Activated T-helper 1 cell treated with anti-CD3 and anti-CD28 coated beads, Interleukin-12 subunit alpha, Interleukin-12 subunit beta, Interleukin-2, Interleukin-4 antibody, amounts not matched to agents 30 ng/mL and 10 ng/mL and 1 ng/mL, durations not matched to agents 14 hours and 24 hours and 36 hours (primary cell): ENCODE data around the gene CYFIP1. TPM values are rescaled to one million over a fixed set of nuclear protein-coding genes. Genes with fewer than 3 reads are reported as not detected.

Experiments used
- DNase-seq: peaks from one replicate; pipeline ENCODE4 v3.0.0; 2021; ENCODE audit warnings: low spot score
- H3K27ac Mint-ChIP-seq: one replicate; pipeline ENCODE4 v1.8.0; 2021; ENCODE audit warnings: mild to moderate bottlenecking, mixed read lengths
- H3K27me3 Mint-ChIP-seq: one replicate; pipeline ENCODE4 v1.8.0; 2022; ENCODE audit warnings: mild to moderate bottlenecking, moderate library complexity, mixed read lengths; ENCODE audit not compliant: insufficient read depth
- H3K36me3 Mint-ChIP-seq: one replicate; pipeline ENCODE4 v1.8.0; 2021; ENCODE audit warnings: low read depth, mixed read lengths
- H3K4me1 Mint-ChIP-seq: one replicate; pipeline ENCODE4 v1.8.0; 2021; ENCODE audit warnings: low read depth, mixed read lengths
- H3K4me3 Mint-ChIP-seq: one replicate; pipeline ENCODE4 v1.8.0; 2021; ENCODE audit warnings: mild to moderate bottlenecking, moderate library complexity, mixed read lengths
- H3K9me3 Mint-ChIP-seq: one replicate; pipeline ENCODE4 v1.8.0; 2021; ENCODE audit warnings: mixed read lengths
- intact Hi-C: fragments of 100-400 bp; cut with micrococcal nuclease; formaldehyde crosslinking; loops from one replicate; pipeline ENCODE4 v1.15.1; 2024
- total RNA-seq: library from RNA; stranded (reverse); gene quantifications from 2 replicates; pipeline ENCODE4 v1.2.3, GENCODE V29; 2022

The CYFIP1 gene
- total RNA-seq, 1 donor from 2014 or later: 57.5 TPM

DNA sequence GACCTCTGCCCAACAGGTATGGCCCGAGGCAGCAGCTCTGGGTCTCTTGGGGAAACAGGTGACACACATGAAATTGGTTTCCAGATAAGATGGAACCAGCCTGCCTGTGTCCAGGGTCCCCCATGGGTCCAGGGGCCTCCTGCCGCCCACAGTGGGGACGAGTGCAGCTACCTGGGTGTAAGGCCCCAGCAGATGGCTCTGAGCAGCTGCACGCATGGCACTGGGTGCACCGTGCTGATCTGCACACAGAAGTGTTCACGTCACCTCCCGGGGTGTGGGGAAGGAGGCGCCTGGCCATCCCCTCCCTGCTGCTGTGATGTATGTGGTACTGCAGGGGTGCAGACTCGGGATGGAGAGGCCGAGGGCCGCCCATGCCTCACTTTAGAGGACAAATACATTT lies 78.1 kb downstream of the CYFIP1 start:
- no peak overlapping the region for H3K27ac Mint-ChIP-seq
- H3K4me1 Mint-ChIP-seq: peaks cover 8% of the 10 kb centered on the region
- no peaks in the 10 kb centered on the region for H3K27me3 Mint-ChIP-seq
- DNase-seq: no peak
- H3K36me3 Mint-ChIP-seq: peaks cover 4% of the 10 kb centered on the region
- intact Hi-C loops: no loop called here
- no peak overlapping the region for H3K4me3 Mint-ChIP-seq
- no peaks in the 10 kb centered on the region for H3K9me3 Mint-ChIP-seq

DNA sequence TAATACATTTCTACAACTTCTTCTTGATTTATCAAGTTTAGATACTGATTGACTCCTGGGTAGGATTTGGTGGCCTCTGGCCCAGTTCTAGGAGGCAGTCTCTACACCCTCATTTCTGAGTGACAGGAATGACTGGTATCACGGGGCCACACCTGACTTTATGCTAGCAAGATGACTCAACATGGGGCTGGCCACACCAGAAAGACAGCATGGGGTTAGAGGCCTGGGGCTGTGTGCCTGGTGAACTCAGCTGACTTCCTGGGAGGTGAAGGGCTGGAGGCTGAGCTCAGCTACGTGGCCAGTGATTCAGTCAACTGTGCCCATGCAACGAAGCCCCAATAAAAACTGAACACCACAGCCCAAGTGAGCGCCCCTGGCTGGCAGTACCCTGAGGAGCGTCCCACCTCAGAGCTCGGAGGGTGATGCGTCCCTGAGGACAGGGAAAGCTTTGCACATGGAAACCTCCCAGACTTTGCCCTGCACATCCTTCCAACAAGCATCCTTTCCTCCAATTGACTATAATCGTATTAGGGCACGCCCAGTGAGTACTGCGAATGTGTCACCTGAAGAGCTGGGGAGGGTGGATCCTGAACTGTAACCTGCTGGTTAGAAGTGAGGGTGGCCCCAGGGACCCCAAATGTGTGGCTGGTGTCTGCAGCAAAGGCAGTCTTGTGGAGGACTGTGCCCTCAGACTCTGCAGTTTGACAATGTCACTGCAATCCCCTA lies 84.5 kb downstream of the CYFIP1 start:
- Mint-ChIP-seq H3K27ac (no peak overlapping the region), H3K9me3 (no peaks in the 10 kb centered on the region), H3K4me1 (peaks cover 14% of the 10 kb centered on the region), H3K4me3 (no peak overlapping the region), H3K27me3 (no peaks in the 10 kb centered on the region), H3K36me3 (peaks cover 14% of the 10 kb centered on the region)
- intact Hi-C loops: no loop called here
- peak; percentile 25 for DNase-seq

DNA sequence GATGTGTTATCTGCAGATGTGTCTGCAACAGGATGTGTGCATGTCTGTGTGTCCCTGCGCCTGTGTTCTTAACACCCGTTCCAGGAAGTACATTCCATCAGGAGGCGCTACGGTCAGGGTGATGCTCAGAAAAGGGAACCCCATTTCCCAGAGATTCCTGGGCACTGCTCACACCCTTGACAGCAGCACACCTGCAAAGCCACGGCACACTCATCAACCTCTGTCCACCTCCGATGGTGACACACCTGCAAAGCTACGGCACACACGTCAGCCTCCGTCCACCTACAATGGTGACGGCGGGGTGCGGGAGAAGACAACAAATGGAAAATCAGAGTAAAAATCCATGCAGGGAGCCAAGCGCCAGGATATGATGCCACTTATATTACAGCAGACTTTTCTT lies 86.3 kb downstream of the CYFIP1 start:
- DNase-seq: no peak
- Mint-ChIP-seq H3K36me3 (peaks cover 10% of the 10 kb centered on the region), H3K9me3 (no peaks in the 10 kb centered on the region), H3K4me1 (peaks cover 8% of the 10 kb centered on the region), H3K27me3 (no peaks in the 10 kb centered on the region), H3K27ac (no peak overlapping the region), H3K4me3 (no peak overlapping the region)
- intact Hi-C loops: no loop called here

DNA sequence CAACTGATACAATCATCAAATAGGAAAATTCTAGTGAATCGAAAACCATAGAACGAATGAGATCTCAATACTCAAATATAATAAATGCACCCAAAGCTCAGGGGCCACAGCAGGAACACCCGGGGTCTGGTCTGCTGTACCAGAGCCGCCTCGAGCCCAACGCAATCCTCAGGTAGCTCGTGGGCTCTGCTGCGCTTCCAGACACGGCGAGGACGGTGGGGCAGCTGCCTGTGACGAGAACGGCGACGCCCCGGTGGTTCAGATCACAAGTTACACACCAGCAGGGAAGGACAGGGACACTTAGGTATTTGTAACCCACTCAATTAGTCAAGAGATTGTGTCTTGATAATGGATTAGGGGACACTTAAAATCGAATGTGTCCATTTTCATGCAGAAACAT lies 87.1 kb downstream of the CYFIP1 start:
- H3K27ac Mint-ChIP-seq: no peak overlapping the region
- H3K4me3 Mint-ChIP-seq: no peak overlapping the region
- DNase-seq: no peak
- peaks cover 6% of the 10 kb centered on the region for H3K4me1 Mint-ChIP-seq
- peaks cover 10% of the 10 kb centered on the region for H3K36me3 Mint-ChIP-seq
- intact Hi-C loops: no loop called here
- no peaks in the 10 kb centered on the region for H3K9me3 Mint-ChIP-seq
- H3K27me3 Mint-ChIP-seq: no peaks in the 10 kb centered on the region

DNA sequence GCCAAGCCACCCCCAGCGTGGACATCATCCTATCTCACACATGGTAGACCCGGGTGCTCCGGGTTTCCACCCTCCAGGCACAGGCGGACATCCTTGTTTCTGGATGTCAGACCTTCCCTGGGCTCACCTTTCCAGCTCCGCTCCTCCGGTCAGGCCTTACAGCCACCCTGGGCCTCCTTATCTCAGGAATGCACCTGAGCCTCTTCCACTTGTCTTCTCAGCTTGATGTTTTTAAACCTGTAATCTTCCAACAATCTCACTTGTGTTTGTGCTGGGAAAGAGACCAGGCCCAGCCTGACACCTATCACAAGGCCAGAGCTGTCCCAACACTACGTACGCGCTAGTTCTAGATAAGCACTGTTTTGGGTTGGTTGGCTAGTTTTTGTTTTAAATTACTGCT lies 87.8 kb downstream of the CYFIP1 start:
- Mint-ChIP-seq H3K9me3 (no peaks in the 10 kb centered on the region), H3K4me3 (no peak overlapping the region), H3K27ac (no peak overlapping the region), H3K36me3 (peaks cover 10% of the 10 kb centered on the region), H3K27me3 (no peaks in the 10 kb centered on the region), H3K4me1 (peaks cover 6% of the 10 kb centered on the region)
- intact Hi-C loops: no loop called here
- DNase-seq: no peak

DNA sequence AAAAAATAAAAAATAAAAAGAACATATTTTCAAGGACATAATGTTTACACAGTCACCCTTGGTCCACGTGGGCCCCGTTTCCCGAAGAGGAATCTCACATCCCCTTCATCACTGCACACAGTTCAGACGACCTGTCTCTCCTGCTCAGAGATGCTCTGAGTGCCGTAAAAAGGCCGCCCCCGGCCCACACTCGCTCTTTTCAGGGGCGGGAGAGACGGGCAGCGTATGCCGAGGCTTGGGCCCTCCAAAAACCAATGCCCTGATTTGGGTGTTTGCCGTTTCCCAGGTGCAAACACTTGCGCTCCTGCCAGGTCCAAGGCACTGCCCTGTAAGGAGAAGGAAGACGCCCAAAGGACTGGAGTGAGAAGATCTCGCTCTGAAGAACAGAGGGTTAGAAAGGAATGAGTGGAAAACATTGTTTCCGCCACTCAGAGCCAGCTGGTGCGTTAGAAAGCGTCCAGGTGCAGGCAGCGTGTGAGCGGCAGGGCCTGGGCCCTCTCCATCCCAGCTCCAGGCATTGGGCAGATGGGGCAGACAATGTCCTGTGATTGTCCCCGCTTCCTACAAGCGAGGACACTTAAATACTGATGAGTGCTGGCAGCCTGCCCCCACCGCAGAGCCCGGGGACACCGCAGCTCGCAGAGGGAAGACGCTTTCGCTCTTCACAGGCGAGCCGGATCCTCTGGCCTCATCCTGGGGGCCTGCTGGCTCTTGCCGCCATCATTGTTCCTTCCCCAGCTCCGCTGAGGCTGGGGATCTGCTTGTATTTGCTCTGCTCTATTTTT lies 88.5 kb downstream of the CYFIP1 start:
- intact Hi-C loops: no loop called here
- Mint-ChIP-seq H3K36me3 (peaks cover 8% of the 10 kb centered on the region), H3K27ac (no peak overlapping the region), H3K27me3 (no peaks in the 10 kb centered on the region), H3K9me3 (no peaks in the 10 kb centered on the region), H3K4me1 (peaks cover 6% of the 10 kb centered on the region), H3K4me3 (no peak overlapping the region)
- DNase-seq: no peak

DNA sequence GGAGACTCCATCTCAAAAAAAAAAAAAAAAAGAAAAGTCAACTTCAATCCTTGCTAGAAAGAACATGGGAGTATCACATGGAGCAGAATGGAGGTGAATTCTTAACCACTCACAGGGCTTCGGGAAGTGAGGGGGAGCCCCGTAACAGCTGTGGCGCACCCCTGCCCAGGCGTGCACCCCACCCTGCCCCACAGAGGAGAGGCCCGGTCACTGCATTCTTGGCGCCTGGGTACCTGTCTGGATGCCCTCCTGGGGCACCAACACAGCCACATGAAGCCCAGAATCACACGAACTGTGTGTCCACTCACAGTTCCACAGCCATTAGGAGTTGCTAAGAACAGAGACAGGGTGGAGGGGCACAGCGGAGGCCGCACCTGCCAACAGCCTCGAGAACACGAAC lies 89.9 kb downstream of the CYFIP1 start:
- Mint-ChIP-seq H3K27ac (no peak overlapping the region), H3K4me3 (no peak overlapping the region), H3K9me3 (no peaks in the 10 kb centered on the region), H3K4me1 (peaks cover 1% of the 10 kb centered on the region), H3K27me3 (no peaks in the 10 kb centered on the region), H3K36me3 (peaks cover 7% of the 10 kb centered on the region)
- DNase-seq: no peak
- intact Hi-C loops: no loop called here

DNA sequence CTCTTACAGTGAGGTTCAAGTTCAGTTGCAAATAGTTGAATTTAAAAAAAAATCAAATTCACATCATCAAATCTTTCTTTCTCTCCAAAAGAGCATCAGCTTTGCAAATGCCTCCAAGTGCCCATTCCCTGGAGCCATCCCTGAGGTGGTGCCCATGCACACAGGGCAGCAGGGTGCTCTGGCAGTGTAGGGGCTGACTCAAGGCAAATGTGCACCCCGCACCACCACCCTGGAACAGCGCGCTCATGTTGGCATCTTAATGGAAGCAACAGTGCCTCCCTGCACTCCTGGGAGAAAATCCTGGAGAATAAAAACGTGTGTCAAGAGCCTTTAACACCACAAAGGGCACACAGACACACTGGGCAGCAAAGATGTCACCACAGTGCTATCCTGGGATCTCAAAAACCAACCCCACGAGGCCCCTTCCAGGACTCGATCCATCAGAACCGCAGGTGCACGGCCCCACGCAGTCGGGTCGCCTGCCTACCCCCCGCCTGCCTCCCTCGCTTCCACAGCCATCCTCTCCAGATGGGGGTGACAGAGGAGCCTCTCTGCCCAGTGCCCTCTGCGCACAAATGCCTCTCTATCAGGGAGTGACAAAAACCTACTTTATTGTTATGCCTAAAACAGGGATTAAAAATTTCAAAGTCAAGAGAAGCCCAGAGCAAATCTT lies 90.9 kb downstream of the CYFIP1 start:
- H3K4me1 Mint-ChIP-seq: no peaks in the 10 kb centered on the region
- H3K27ac Mint-ChIP-seq: no peak overlapping the region
- H3K4me3 Mint-ChIP-seq: no peak overlapping the region
- intact Hi-C loops: no loop called here
- peaks cover 7% of the 10 kb centered on the region for H3K36me3 Mint-ChIP-seq
- no peaks in the 10 kb centered on the region for H3K27me3 Mint-ChIP-seq
- no peak for DNase-seq
- H3K9me3 Mint-ChIP-seq: no peaks in the 10 kb centered on the region

DNA sequence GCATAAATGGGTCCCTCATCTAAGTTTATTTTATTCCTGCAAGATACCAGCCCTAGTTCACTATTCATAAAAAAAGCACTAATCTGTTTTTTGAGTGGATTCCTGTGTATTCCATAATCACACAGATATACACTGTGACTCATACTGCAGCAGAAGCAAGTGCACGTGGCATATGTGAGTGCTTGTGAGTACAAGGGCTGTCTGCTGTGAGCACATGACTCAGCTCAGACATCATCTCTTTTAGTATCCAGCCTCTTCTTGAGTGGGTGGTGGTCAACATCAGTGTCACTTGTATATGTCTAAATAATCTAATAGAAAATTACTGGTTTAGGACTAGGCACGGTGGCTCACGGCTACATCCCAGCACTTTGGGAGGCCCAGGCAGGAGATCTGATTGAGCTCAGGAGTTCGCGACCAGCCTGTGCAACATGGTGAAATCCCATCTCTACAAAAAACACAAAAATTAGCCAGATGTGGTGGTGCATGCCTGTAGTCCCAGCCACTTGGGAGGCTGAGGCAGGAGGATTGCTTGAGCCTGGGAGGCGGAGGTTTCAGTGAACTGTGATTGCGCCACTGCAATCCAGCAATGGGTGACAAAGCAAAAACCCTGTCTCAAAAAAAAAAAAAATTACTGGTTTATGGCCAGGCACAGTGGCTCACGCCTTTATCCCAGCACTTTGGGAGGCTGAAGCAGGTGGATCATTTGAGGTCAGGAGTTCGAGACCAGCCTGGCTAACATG lies 91.9 kb downstream of the CYFIP1 start:
- no peak overlapping the region for H3K27ac Mint-ChIP-seq
- H3K27me3 Mint-ChIP-seq: no peaks in the 10 kb centered on the region
- H3K4me3 Mint-ChIP-seq: no peak overlapping the region
- H3K4me1 Mint-ChIP-seq: no peaks in the 10 kb centered on the region
- peaks cover 7% of the 10 kb centered on the region for H3K36me3 Mint-ChIP-seq
- no peaks in the 10 kb centered on the region for H3K9me3 Mint-ChIP-seq
- intact Hi-C loops: no loop called here
- DNase-seq: no peak

DNA sequence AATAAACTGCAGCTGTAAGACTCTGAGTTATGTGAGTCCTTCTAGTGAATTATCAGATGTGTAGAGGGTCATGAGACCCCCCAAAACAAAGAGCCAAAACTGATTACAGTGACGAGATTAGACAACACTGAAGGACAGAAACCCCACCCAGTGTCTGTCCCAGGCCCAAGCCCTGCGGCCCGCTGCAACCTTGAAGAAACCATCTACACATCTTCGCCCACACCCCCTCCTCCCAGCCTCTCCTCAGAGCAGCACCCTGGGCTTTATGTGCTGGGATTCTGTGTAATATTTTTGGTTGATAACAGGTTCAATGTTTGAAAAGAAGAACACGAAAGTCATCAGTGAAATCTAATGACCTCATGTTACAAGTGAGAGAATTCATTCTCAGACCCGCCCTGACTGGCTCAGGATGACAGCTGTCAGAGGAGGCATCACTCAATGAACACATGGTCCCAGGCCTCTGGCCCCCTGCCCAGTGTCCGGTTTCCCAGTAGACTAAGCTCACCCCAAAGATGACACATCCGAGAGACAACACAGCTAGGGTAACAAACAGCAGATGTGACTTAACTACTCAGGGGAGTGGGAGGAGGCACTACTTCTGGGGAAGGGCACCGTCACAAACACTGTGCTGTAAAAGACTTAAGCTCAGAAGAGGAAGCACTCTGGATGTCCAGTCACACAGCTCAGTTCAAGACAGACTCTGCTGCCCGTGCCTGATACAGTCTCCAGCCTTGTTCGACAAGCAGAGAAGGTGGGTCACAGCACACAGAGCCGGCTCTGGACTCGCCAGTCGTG lies 92.8 kb downstream of the CYFIP1 start:
- Mint-ChIP-seq H3K36me3 (peaks cover 1% of the 10 kb centered on the region), H3K9me3 (no peaks in the 10 kb centered on the region), H3K4me1 (no peaks in the 10 kb centered on the region), H3K27me3 (no peaks in the 10 kb centered on the region), H3K27ac (no peak overlapping the region), H3K4me3 (no peak overlapping the region)
- intact Hi-C loops: no loop called here
- no peak for DNase-seq

DNA sequence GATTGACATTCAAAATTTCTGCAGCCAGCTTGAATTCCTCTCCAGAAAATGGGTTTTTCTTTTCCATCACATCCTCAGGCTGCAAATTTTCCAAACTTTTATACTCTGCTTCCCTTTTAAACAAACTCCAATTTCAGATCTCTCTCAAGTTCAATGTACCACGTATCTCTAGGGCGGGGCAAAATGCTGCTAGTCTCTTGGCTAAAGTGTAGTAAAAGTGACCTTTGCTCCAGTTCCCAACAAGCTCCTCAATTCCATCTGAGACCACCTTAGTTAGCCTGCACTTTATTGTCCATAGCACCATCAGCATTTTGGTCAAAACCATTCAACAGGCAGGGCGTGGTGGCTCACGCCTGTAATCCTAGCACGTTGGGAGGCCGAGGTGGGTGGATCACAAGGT lies 95.0 kb downstream of the CYFIP1 start:
- H3K27me3 Mint-ChIP-seq: no peaks in the 10 kb centered on the region
- H3K4me3 Mint-ChIP-seq: no peak overlapping the region
- peaks cover 11% of the 10 kb centered on the region for H3K36me3 Mint-ChIP-seq
- no peaks in the 10 kb centered on the region for H3K9me3 Mint-ChIP-seq
- no peaks in the 10 kb centered on the region for H3K4me1 Mint-ChIP-seq
- DNase-seq: no peak
- intact Hi-C loops: no loop called here
- no peak overlapping the region for H3K27ac Mint-ChIP-seq

DNA sequence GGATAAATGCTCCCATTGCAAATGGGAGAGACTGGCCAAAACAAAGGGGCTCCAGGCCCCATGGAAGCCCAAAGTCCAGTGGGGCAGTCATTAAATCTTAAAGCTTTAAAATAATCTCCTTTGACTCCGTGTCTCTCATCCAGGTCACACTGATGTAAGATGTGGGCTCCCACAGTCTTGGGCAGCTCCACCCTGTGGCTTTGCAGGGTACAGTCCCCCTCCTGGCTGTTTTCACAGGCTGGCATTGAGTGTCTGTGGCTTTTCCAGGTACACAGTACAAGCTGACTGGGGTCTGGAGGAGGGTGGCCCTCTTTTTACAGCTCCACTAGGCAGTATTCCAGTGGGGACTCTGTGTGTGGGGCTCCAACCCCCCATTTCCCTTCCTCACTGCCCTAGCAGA lies 95.8 kb downstream of the CYFIP1 start:
- no peak overlapping the region for H3K4me3 Mint-ChIP-seq
- no peaks in the 10 kb centered on the region for H3K27me3 Mint-ChIP-seq
- H3K4me1 Mint-ChIP-seq: no peaks in the 10 kb centered on the region
- intact Hi-C loops: no loop called here
- no peaks in the 10 kb centered on the region for H3K9me3 Mint-ChIP-seq
- peaks cover 11% of the 10 kb centered on the region for H3K36me3 Mint-ChIP-seq
- no peak overlapping the region for H3K27ac Mint-ChIP-seq
- DNase-seq: no peak
